GM21526 (cell line): ENCODE results near the gene ODC1.
"Not testable (repeated sequence)": the region's sequence is repeated elsewhere in the genome, so short reads cannot be mapped to it uniquely, and the experiment has no call there.

Experiments used
- ATAC-seq: cut with Tn5 transposase; IDR thresholded peaks from one replicate; pipeline ENCODE4 v1.9.1; 2021; ENCODE audit warnings: moderate library complexity; ENCODE audit not compliant: unreplicated experiment, low FRiP score

ODC1 gene

DNA sequence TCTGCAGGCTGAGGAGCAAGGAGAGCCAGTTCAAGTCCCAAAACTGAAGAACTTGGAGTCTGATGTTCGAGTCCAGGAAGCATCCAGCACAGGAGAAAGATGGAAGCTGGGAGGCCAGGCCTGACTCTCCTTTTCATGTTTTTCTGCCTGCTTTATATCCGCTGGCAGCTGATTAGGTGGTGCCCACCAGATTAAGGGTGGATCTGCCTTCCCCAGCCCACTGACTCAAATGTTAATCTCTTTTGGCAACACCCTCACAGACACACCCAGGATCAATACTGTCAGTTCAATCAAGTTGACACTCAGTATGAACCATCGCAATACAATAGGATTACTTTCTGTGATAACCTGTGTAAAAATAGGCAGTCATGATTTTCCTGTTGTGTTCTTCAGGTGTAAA lies 9.1 kb upstream of the ODC1 start:
- not testable (repeated sequence) for ATAC-seq

- ATAC-seq, result no peak
Measured at GRCh38 chr2:10454505-10454904, 6.4 kb upstream of the ODC1 start.

DNA sequence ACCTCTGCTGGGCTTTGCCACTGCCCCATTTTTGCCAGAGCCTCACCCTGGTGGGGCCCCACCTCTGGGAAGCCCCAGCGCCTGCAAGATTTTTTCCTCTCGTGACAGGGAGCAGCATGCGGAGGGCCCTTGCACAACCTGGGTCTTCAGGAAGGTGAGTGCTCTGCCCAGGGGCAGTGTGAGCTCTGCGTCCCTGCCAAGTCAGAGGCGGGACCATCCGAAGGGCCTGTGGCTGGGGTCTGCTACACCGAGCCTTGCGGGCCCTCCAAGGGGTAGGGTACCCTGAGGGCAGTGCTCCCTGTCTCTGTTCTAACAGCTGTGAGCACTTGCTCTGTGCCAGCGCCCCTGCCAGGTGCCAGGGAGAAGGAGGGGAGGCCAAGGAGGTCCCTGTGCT lies 5.8 kb upstream of the ODC1 start:
- ATAC-seq, result no peak

DNA sequence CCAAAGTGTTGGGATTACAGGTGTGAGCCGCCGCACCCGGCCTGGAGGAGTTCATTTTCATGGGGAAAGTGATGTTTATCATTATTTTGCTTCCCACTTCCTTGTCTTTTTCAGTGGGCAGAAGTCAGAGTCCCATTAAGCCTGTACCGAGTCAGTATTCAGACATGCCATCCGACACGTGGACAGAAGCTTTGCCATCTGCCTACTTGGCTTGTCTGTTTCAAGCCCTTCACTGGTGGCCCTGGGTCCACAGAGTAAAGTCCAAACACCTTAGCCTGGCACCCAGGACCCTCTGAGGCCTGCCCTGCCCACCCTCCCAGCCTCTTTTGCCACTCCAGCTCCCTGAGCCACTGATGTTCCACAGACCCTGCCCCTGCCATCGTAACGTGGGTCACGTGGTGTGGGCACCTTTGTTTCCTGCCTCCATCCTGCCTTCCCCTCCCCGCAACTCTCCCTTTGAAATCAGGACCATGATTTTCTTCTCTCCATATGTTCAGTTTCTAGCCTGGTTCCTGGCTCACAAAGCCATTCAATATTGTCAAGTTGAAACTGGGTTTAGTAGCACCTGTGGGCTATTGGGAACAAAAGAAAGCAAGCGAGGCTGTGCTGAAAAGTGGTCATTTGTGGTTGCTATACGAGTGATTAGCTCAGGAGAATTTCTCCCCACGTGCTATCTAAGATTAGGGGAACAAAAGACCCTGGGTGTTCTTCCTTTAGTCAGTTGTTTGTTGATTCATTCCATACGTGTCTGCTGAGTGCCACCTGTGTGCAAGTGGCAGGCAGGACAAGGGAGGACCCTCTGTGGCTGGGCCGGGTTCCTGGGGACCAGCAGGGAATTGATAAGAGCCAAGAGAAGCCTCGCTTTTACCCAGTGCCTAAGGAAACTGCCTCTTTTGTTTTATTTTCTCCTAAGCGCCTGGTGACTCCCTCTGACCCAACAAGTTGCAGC lies 5.1 kb upstream of the ODC1 start:
- no peak for ATAC-seq

DNA sequence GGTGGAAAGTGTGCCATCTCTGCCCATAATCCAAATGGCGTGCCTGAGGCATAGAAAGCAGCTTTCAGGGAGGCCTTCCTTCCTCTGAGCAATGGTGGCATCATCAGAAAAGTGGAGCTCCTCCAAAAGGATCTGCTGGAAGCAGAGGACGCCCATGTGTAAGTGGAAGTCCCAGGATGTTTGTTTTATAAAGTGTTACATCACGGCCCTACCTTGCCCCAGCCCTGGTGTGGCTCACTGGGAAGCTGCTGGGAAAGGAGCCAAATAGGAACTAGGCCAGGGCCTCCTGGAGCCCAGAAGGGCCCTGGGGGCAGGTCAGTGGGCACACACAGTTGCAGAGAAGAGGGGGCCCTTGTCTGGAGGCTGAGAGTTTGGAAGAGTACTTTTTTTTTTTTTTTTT lies 4.2 kb upstream of the ODC1 start:
- ATAC-seq, result no peak

DNA sequence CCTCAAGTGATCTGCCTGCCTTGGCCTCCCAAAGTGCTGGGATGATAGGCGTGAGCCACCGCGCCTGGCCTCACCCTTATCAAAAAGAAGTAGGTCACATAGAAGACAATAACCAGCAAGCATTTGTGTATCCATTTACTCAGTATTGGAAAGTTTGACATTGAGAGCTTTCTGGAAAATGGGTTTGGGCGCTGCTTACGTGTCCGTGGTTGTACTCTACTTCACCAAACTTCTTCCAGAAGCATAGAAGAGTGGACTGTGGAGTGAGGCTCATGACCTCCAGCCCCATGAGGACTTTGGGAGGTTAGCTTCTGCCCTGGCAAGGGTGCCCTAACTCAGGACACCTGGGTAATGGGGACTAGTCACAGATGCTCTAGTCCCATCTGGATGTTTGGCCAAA lies 3.7 kb upstream of the ODC1 start:
- no peak for ATAC-seq

GRCh38 chr2:10449838-10450691 lies 1.9 kb upstream of the ODC1 start:
- ATAC-seq, result no peak

- no peak for ATAC-seq
Measured at GRCh38 chr2:10449486-10449831, 1.3 kb upstream of the ODC1 start.

GRCh38 chr2:10448576-10449485 lies 704 bp upstream of the ODC1 start:
- peak; percentile 59 for ATAC-seq

- peak; percentile 26 for ATAC-seq
Measured at GRCh38 chr2:10447300-10447894, 730 bp downstream of the ODC1 start.

DNA sequence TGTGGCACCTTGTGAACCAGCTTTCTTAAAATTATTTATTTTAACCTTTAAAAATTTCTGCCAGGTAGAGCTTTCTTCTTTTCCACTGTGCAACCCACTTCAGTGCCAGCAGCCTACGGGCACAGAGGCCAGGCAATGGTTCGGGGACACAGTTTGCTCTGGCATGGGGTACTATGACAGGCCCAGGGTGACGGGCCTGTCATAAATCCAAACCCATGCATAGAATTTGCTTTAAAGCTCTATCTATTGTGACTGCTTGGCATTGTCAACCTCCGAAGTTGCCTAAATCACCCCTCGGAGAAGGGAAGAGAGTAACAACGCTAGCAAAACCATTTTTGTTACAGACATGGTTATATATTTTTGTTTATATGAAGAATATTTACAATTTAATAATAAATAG lies 1.5 kb downstream of the ODC1 start:
- ATAC-seq, result no peak

GRCh38 chr2:10444463-10444862 lies 3.7 kb downstream of the ODC1 start:
- no peak for ATAC-seq

- ATAC-seq, result not testable (repeated sequence)
Measured at GRCh38 chr2:10442469-10443126, 5.5 kb downstream of the ODC1 start.

- no peak for ATAC-seq
Measured at GRCh38 chr2:10441948-10442347, 6.2 kb downstream of the ODC1 start.

GRCh38 chr2:10440736-10441135 lies 7.4 kb downstream of the ODC1 start:
- ATAC-seq, result no peak

DNA sequence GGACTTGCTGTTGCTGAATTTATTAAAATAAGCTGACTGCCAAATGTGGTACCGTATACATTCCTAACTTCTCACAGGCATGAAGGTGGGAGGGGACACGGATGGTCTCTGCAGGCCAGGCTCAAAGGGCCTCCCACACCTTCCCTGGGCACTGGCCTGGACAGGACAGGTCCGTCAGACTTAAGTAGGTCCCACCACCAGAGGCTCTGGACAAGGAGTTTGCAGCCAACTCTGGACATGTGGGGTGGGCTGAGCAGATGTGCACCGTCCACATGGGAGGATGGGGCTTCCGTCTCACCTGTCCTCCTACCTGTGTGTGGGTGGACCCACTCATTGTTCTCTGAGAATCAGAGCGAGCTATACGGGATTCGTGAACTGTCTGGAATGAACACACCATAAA lies 8.2 kb downstream of the ODC1 start:
- no peak for ATAC-seq

- no peak for ATAC-seq
Measured at GRCh38 chr2:10439185-10439879, 8.8 kb downstream of the ODC1 start.

GRCh38 chr2:10438688-10439087 lies 9.4 kb downstream of the ODC1 start:
- no peak for ATAC-seq

- ATAC-seq, result no peak
Measured at GRCh38 chr2:10437806-10438205, 10.3 kb downstream of the ODC1 start.
